CD4-positive, alpha-beta T cell treated with Interferon gamma for 1 hour (primary cell): ENCODE results near the gene MED16.

ENCODE experiments used
- DNase-seq: peaks from one replicate; pipeline ENCODE4 v3.0.0-alpha.2; 2020

Gene MED16

GRCh38 chr19:927351-927779, 34.4 kb upstream of the MED16 start:
- DNase-seq, result no peak

- peak; percentile 52 for DNase-seq
Observed at GRCh38 chr19:926589-927350, 33.8 kb upstream of the MED16 start.

GRCh38 chr19:926323-926588, 33.3 kb upstream of the MED16 start:
- DNase-seq, result no peak

GRCh38 chr19:925526-926322, 32.7 kb upstream of the MED16 start, which contains the start of gene ARID3A:
Gene ARID3A (plus strand): TSS chr19:926035. CDS start chr19:929529, 3,494 bp downstream.
- DNase-seq, result peak; percentile 66

GRCh38 chr19:925087-925525, 32.1 kb upstream of the MED16 start:
- no peak for DNase-seq

GRCh38 chr19:924553-925086, 31.6 kb upstream of the MED16 start:
- DNase-seq, result no peak

GRCh38 chr19:920051-920864, 27.3 kb upstream of the MED16 start:
- peak; percentile 80 for DNase-seq

- peak; percentile 42 for DNase-seq
Observed at GRCh38 chr19:919199-920050, 26.4 kb upstream of the MED16 start.

GRCh38 chr19:918481-919198, 25.7 kb upstream of the MED16 start:
- DNase-seq, result no peak

GRCh38 chr19:918152-918437, 25.1 kb upstream of the MED16 start:
- no peak for DNase-seq

GRCh38 chr19:917323-918151, 24.6 kb upstream of the MED16 start, which contains the start of gene KISS1R:
Gene KISS1R (plus strand): TSS chr19:917333. CDS start chr19:917503, 170 bp downstream.
- DNase-seq, result peak; percentile 81

- no peak for DNase-seq
Observed at GRCh38 chr19:916645-917322, 23.8 kb upstream of the MED16 start.

GRCh38 chr19:913080-913748, 20.2 kb upstream of the MED16 start, which contains the start of gene R3HDM4:
Gene R3HDM4 (minus strand): TSS chr19:913219. CDS start chr19:913157, 62 bp downstream.
- DNase-seq, result peak; percentile 85

- peak; percentile 54 for DNase-seq
Observed at GRCh38 chr19:912181-913079, 19.4 kb upstream of the MED16 start.

- DNase-seq, result no peak
Observed at GRCh38 chr19:911197-912033, 18.4 kb upstream of the MED16 start.

- peak; percentile 74 for DNase-seq
Observed at GRCh38 chr19:907183-907853, 14.3 kb upstream of the MED16 start.

GRCh38 chr19:906480-906879, 13.5 kb upstream of the MED16 start:
- peak; percentile 43 for DNase-seq
